GM10248 (cell line): Measurements from ENCODE around the gene ADH6.
"Not testable (repeated sequence)": the region's sequence is repeated elsewhere in the genome, so short reads cannot be mapped to it uniquely, and the experiment has no call there.

Source experiments
- CTCF ChIA-PET: fragments of 300-600 bp; sonication (Branson Sonifier 250); formaldehyde crosslinking; extraction: SDS; loops from one replicate; lab custom pipeline; 2021; ENCODE audit warnings: antibody characterized with exemption; lab: Yijun Ruan, JAX
- POLR2A ChIA-PET: fragments of 350-650 bp; sonication (Branson Sonifier 250); formaldehyde crosslinking; extraction: SDS; loops from one replicate; lab custom pipeline; 2020; ENCODE audit warnings: antibody characterized with exemption; lab: Yijun Ruan, JAX
- DNase-seq: peaks from one replicate; pipeline ENCODE4 v3.0.0; 2012; ENCODE audit errors: extremely low spot score
- CTCF ChIP-seq: IDR thresholded peaks from 2 replicates; pipeline ENCODE4 v1.5.1; 2012; ENCODE audit warnings: mild to moderate bottlenecking, low read depth; ENCODE audit errors: extremely low read depth, missing control alignments, control extremely low read depth

Gene ADH6

GRCh38 chr4:99200138-99200537 lies 18.9 kb downstream of the ADH6 start:
- DNase-seq = no peak
- CTCF ChIA-PET = interaction anchor here (2.4 kb wide), 1 partner anchor 10 kb away, joined by 7 read pairs; no protein-coding TSS in a partner anchor
- no peak for TF ChIP-seq CTCF
- POLR2A ChIA-PET = no interaction called here

- TF ChIP-seq CTCF = no peak
- ChIA-PET CTCF (interaction anchor here (0.8 to 0.9 kb wide), 2 partner anchors 10 to 50 kb away, joined by 3 read pairs; no protein-coding TSS in a partner anchor), POLR2A (no interaction called here)
- DNase-seq = no peak
These were observed 28.7 kb downstream of the ADH6 start for GRCh38 chr4:99190336-99190735.

- CTCF ChIA-PET = interaction anchor here (0.9 kb wide), 1 partner anchor 10 kb away, joined by 3 read pairs; no protein-coding TSS in a partner anchor
- DNase-seq, POLR2A ChIA-PET: not testable (repeated sequence)
These were observed 29.1 kb downstream of the ADH6 start for GRCh38 chr4:99189900-99190299.

GRCh38 chr4:99186029-99186428 lies 33.0 kb downstream of the ADH6 start:
- DNase-seq = no peak
- TF ChIP-seq CTCF = no peak
- CTCF ChIA-PET = no interaction called here
- POLR2A ChIA-PET = no interaction called here

- TF ChIP-seq CTCF = no peak
- CTCF ChIA-PET = no interaction called here
- POLR2A ChIA-PET = no interaction called here
- DNase-seq = no peak
These were observed 33.5 kb downstream of the ADH6 start for GRCh38 chr4:99185581-99185980.

GRCh38 chr4:99180382-99181070 lies 38.5 kb downstream of the ADH6 start:
- DNase-seq = no peak
- TF ChIP-seq CTCF = no peak
- ChIA-PET CTCF (interaction anchor here (1.0 to 1.4 kb wide), 4 partner anchors 10 to 36 kb away, joined by 3 to 5 read pairs (median 3); no protein-coding TSS in a partner anchor), POLR2A (no interaction called here)

GRCh38 chr4:99179626-99180025 lies 39.4 kb downstream of the ADH6 start:
- CTCF ChIA-PET = interaction anchor here (1.0 to 1.4 kb wide), 4 partner anchors 11 to 35 kb away, joined by 3 to 5 read pairs (median 3); no protein-coding TSS in a partner anchor
- POLR2A ChIA-PET = no interaction called here
- DNase-seq = no peak
- TF ChIP-seq CTCF = no peak
